ENCODE measurements around the gene SRSF10.
A peak's percentile ranks its signal among the peaks of the same experiment; 100 is the strongest.
"Not testable (repeated sequence)": the region's sequence is repeated elsewhere in the genome, so short reads cannot be mapped to it uniquely, and the experiment has no call there.

SRSF10 gene

DNA sequence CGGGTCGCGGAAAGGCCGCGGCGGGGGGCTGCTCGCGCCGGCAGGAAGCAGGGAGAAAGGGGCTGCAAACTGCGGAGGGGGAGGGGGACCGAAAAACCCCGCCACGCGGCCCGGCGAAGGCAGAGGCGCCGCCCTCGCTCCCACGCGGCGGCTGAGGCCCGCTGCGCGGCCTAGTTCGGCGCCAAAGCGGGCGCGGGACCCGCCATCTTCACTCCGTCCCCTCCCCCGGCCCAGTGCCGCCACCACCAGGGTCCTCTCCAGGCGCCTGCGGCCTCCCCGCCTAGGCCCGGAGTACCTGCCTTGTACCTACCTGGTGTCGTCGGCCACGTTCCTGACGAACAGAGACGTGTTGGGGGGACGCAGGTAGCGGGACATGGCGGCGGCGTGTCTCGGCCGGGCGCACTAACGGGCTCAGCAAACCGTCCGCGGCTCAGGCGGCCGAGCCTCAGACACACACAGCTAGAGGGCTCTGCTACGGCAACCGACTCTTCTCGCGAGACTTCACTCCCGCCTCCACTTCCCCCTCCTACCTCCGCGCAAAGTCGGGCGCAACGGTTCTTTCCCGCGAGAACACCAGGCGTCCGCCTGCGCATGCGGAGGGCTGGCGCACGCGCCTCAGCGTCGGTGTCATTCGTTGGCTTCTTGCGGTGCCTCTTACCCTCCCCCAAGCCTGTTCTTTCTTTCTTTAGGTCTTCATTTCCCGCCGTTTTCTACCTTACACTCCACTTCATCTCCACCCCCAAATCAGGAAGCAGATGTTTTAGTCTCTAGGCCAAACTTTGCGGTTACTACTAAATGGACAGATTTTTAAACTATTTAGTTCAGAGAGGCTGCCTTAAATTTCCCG is at the start of gene SRSF10:
SRSF10 (minus strand) TSS at position 447 of the 847 bp plus-strand sequence; CDS start at position 375, 72 bp downstream.
- peak; percentile 98 for DNase-seq (ENCODE audit: low spot score)

DNA sequence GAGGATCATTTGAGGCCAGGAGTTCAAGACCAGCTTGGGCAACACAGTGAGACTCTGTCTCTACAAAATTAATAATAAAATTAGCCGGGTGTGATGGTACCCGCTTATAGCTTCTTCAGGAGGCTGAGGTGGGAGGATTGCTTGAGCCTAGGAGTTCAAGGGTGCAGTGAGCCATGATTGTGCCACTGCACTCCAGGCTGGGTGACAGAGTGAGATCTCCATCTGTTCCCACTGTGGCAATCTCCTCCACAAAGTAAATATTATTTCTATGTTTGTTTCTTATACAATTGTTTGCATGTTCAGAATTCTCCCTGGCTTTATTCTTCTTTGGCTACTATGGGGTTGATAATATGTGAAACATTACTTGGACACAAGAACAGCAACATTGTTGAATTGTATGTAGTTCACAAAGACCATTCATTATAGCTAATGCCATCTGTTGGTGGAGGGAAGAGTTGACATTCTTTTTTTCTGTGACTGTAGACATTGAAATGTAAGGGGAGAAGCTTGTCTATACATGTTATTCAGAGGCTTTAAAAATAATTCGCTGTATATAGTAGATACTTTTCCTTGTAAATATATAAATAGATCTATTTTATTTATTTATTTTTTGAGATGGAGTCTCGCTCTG is 47.8 kb upstream of the SRSF10 start:
- DNase-seq (ENCODE audit: low spot score): peak; percentile 38

DNA sequence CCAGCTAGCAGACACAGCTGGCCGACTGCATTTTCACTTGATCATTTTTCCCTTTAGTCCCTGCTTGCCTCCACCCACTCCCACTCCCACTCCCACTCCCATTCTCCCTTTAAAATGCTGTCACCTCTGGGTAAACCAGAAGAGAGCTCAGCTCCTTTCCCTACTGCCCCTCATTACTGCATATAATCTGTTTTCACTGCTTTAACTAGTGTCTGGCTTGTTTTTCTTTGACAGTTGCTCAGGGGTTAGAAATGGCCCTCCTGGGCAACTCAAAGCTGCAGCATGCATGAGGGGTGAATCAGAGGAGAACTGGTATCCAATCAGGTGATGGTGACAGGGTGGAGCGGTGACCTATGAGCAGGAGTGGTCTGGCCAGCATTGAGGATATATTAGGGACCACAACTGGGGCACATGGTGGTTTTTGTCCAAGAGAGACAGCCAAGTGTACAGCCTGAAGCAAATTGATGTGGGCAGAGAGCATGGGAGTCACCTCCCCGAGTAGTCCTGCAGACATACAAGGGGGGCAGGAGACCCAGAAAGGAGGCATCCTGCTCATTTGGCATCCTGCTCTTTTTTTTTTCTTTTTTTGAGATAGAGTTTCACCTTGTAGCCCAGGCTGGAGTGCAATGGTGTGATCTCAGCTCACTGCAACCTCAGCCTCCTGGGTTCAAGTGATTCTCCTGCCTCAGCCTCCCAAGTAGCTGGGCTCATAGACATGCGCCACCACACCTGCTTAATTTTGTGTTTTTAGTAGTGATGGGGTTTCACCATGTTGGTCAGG is 42.6 kb upstream of the SRSF10 start:
- DNase-seq (ENCODE audit: low spot score): no peak

DNA sequence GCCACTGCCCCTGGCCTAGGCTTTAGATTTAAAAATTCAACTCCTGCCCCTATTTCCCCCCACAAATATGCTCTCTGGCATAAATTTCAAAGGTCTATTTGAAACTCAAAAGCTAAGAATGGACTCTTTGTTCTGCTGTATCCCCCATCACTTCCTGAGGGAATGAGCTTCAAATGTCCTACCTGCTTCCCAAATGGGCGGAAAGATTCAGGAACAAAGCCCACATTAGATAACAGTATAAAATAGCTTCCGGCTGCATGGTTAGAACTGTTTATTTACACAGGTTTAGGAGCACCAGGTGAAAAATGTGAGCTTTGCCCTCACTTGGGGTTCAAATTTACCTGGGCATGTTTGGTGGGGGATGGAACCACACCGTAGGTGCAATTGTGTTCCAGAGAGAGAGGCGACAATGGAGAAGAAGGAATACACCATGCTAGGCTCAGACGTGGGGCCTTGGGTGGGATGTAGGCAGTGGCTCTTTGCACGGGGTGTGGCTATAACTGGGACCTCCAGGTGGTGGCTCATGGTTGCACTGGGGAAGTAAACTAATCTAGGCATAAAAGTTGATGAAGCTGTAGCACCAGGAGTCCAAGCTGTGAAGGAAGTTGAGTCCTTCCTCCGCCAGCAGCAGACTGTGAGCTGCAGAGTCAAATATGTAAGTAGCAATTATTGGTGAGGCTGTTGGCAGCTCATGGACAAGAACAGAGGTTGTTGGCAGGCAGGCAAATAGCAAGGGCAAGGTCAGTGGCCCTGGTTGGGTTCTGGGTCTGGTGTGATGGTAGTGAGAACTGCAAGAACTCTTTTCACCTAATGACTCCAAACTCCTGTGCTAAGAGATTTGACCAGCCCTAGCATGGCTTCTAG is 41.5 kb upstream of the SRSF10 start:
- DNase-seq (ENCODE audit: low spot score): no peak

DNA sequence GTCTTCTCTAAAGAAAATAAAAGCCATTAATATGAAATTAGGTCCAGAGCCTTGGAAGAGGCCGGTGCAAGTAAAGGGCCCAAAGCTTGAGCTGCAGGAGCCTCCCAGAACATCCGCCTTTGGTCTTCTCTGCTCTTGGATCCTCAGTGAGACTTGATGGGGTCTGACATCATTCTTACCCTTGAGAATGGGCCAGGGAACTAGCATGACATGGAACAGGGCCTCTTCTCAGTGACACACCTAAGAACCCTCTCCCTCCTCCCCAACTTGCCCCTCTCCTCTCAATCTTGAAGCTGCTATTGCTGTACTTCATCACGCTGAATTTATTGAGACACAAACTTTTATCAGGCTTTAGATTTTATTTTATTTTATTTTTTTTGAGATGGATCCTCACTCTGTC is 40.3 kb upstream of the SRSF10 start:
- DNase-seq (ENCODE audit: low spot score): no peak

DNA sequence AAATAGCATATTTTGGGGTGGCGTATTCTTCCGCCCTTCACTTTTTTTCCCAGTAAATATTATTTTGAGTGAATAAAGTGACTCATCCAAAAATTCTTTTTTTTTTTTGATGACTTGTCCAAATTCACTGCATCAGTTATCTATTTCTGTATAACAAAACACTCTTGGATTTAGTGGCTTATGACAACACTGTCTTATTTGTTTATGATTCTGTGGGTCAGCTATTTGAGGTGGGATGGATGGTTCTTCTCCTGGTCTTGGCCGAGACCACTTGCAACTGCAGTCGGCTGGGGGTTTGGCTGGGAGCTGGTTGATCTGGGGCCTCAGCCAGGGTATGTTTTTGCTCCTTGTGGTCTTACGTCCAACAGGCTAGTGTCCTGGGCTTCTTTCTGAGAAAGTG is 39.9 kb upstream of the SRSF10 start:
- no peak for DNase-seq (ENCODE audit: low spot score)

DNA sequence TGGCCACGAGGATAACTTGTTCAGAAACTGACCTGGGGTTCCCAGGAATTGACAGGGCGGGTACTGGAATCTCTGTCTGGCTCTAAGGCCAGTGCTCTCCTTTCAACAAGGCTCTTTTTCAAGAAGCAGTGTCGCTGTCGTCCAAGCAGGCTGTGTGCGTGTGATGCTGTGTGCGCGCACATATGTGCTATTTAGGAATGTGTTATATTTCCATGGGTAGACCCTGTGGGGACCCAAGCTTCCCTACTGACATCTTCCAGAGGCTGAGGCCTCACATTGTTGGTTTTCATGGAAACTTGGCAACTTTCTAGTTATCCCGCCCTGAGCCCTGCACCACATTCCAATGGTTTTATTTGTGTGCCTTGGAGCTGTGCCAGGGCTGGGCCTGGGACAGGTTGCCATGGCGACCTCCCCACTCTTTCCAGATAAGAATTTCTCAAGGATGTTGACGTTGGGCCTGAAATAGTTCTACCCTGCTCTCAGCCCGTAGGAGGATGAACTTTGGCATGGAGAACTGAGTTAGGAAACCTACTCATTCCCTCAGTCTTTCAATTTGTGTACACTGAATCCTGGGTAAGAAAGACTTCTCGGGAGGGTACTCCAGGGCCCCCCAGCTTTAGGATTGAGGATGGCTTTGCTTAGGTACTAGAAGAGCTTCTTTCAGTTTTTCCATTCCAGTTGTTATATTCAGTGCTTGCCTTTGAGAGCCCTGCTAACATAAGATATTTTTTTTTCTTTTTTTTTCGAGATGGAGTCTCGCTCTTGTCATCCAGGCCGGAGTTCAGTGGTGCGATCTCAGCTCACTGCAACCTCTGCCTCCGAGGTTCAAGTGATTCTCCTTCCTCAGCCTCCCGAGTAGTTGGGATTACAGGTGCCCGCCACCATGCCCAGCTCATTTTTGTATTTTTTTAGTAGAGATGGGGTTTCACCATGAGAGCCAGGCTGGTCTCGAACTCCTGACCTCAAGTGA is 38.8 kb upstream of the SRSF10 start:
- DNase-seq (ENCODE audit: low spot score): peak; percentile 97

DNA sequence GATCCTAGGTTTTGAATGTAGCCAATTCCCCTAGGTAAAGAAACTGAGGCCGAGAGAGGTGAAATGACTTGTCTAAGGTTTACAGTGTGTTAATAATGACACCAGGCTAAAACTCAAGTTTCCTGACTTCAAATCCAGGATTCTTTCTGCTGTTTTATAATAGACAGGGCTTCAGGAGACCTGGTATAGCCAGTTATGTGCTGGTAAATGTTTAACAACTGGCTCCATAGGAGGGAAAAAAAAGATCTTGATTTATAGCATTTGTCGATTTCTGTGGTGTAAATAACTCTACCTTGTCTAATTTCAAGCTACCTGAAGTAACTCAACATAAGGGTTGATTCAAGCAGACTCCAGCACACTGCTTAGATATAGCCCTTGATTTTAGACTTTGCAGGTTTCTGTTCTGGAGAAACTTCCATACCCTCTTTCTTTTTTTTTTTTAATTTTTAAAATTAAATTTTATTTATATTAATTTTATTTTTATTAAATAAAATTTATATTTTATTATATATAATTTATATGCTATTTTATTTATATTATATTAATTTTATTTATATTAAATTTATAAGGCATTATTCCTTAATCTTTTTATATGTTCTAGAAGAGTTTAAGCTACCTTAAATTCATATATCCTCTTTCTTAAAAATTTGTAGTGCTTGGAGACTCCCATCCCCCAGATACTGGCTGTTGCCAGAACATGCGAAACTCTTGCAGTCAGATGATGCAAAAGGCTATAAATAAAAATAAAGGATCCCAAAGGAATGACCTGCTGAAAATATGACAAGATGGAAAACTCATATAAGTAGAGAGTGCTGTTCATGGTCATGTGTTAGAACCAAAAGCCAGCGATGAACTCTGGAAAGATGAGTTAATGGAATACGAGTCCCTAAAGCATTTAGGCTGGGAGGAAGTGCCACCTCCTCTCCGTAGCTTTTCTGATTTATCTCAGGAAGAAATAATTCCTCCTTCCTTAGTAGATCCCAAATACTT is 35.4 kb upstream of the SRSF10 start:
- peak; percentile 13 for DNase-seq (ENCODE audit: low spot score)

DNA sequence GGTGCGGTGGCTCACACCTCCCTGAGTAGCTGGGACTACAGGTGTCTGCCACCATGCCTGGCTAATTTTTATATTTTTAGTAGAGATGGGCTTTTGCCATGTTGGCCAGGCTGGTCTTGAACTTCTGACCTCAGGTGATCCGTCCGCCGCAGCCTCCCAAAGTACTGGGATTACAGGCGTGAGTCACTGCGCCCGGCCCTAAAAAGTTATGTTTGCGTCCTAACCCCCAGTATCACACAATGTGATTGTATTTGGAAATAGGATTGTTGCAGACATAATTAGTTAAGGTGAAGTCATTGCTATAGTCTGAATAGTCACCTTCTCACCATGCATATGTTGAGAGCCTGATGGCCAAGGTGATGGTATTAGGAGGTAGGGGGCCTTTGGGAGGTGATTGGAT is 32.8 kb upstream of the SRSF10 start:
- not testable (repeated sequence) for DNase-seq (ENCODE audit: low spot score)

DNA sequence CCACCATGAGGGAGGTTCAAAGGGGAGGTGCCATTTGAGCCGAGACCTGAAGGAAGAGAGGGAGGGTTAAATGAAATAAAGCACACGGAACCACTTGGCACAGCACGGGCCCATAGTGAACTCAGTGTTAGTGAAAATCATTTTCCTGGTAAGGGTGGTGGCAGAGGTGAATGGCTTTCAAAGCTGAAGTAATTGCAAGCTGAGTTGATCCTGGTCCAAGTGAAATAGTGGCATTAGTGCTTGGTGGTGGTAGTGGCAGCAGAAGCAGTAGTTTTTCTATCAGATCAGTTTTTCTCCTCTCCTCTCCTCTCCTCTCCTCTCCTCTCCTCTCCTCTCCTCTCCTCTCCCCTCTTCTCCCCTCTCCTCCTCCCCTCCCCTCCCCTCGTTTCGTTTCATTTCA is 30.5 kb upstream of the SRSF10 start:
- no peak for DNase-seq (ENCODE audit: low spot score)

DNA sequence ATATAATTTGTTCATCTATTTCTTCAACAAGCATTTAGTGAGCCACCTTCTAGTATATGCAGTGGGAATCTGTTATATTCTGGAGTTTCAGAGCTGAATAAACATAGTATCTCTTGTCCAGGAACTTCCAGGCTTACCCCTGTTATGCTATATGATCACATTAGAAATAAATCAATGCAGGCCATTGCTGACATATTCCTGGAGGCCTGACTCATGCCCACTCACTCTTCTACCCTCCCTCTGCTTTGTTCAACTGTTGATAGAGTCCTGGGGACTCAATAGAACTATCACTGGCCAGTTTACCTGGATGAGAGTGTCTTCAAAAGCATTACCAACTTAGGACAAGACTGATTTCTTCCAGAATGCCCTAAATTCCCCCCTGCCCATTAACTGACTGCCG is 29.3 kb upstream of the SRSF10 start:
- peak; percentile 65 for DNase-seq (ENCODE audit: low spot score)

DNA sequence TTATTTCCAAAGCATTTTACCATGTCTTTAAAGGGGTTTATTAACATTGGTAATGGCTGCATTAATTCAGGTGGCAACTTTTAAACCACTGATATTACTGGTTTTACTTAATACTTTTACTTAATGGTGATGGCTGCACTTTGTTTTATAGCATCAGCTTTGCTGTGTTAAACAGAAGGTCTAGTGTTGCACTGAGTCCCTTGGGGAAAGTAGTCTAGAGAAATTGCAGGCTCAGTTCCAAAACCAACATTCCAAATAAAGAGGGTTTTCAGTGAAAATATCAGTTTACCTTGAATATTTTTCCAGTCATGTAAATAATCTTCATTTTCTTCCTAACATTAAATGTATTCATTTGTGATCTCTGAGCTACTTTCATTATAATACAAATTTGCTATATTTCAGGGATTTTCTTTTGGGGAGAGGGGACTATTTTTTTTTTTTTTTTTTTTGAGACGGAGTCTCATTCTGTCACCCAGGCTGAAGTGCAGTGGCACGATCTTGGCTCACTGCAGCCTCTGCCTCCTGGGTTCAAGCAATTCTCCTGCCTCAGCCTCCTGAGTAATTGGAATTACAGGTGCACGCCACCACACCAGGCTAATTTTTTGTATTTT is 28.6 kb upstream of the SRSF10 start:
- not testable (repeated sequence) for DNase-seq (ENCODE audit: low spot score)

DNA sequence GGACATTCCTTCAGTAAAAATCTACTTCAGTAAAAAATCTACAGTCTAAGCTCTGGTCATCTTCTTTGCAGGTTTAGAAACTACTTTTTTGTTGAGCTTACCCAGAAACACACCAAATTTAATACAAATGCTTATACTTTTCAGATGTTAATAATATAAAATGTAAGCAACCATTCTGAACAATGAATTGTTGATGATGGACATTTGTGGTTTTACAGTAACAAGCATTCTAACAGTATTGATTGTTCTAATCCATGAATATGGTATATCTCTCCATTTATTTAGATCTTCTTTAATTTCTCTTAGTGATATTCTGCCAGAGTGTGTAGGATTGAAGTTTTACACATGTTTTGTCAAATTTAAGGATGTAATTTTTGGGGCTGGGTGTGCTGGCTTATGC is 27.0 kb upstream of the SRSF10 start:
- DNase-seq (ENCODE audit: low spot score): no peak

DNA sequence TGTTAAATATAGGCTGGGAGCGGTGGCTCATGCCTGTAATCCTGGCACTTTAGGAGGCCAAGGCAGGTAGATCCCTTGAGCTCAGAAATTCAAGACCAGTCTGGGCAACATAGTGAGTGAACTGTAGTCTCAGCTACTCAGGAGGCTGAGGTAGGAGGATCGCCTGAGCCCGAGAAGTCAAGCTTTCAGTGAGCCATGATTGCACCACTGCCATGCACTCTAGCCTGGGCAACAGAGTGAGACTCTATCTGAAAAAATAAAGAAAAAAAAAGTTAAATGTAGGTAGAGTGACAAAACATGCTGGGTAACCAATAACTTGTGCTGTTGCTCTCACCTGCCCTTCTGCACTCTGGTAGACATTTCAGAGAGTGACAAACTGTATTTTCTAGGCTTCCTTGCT is 25.0 kb upstream of the SRSF10 start:
- no peak for DNase-seq (ENCODE audit: low spot score)

DNA sequence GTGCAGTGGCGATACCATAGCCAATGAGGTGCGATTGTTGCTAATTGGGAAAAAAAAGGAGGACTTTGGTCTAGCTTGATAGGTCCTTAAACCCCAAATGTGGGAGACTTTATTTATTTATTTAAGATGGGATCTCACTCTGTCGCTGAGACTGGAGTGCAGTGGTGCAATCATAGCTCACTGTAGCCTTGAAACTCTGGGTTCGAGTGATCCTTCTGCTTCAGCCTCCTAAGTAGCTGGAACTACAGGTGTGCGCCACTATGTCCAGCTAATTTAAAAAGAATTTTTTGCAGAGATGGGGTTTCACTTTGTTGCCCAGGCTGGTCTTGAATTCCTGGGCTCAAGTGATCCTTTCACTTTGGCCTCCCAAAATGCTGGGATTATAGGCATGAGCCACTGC is 24.0 kb upstream of the SRSF10 start:
- no peak for DNase-seq (ENCODE audit: low spot score)

DNA sequence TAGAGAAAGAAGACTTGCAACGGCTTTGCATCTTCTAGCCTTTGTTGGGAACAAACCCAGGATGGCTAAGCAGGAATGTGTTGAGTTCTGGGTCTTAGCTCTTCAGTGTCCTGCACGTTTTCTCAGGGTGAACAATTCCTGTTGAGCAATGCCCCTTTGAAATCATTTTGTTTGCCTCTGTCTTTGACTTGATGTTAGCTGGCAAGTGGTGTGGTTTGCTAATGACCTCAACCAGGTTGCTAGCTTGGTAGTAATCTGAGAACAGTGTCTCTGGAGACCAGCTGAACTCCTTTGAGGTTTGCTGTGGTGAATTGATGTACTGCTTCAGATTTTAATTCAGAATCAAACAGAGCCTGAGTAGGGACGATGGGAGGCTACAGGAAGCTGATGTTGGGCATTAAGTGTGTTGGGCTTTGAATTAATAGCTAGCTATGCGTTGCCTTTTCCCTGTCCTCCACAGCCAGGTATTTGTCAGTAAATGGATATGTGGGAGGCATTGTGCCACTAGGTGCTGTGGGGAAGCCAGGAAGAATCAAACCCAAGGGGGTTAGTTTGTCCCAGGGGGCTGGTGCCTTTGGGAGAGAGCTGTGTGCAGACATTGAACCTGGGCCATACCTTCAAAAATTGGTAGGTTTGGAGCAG is 23.3 kb upstream of the SRSF10 start:
- DNase-seq (ENCODE audit: low spot score): no peak

DNA sequence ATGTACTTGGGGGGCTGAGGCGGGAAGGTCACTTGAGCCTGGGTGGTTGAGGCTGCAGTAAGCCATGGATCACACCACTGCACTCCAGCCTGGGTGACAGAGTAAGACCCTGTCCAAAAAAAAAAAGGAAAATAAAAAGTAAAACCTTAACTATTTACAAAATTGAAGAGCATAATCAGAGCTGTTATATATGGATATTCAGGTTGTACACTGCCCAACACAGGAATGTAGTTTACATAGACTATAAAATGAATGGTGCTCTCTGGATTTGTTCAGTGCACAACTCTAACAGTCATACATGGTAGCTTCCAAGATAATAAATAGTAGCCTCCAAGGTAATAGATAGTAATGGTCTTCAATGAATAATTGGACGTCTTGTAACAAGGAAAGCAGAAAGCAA is 22.6 kb upstream of the SRSF10 start:
- no peak for DNase-seq (ENCODE audit: low spot score)

DNA sequence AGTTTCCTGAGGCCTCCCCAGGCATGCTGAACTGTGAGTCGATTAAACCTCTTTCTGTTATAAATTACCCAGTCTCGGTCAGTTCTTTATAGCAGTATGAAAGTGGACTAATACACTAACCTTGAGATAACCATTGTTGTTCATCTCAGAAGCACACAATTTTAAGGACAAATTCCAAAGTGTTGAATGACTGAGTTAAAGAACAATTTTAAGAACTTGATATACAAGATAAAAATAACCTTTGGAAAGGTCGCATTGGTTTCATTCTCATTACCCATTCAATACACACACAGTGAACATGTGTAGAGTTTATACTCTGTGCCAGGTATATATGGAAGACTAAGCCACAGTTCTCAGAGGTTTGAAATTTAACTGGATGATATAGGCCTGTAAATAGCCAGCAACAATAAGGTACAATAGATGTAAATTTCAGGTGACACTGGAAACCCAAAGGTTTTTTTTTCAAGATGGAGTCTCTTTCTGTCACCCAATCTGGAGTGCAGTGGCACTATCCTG is 19.1 kb upstream of the SRSF10 start:
- DNase-seq (ENCODE audit: low spot score): no peak
